T-helper 1 cell (primary cell): ENCODE measurements around the gene IQCH.

Source experiments
- DNase-seq, 5 donors: peaks; one replicate each; pipeline ENCODE4 v3.0.0-alpha.2; 2012 to 2020

The IQCH gene

DNA sequence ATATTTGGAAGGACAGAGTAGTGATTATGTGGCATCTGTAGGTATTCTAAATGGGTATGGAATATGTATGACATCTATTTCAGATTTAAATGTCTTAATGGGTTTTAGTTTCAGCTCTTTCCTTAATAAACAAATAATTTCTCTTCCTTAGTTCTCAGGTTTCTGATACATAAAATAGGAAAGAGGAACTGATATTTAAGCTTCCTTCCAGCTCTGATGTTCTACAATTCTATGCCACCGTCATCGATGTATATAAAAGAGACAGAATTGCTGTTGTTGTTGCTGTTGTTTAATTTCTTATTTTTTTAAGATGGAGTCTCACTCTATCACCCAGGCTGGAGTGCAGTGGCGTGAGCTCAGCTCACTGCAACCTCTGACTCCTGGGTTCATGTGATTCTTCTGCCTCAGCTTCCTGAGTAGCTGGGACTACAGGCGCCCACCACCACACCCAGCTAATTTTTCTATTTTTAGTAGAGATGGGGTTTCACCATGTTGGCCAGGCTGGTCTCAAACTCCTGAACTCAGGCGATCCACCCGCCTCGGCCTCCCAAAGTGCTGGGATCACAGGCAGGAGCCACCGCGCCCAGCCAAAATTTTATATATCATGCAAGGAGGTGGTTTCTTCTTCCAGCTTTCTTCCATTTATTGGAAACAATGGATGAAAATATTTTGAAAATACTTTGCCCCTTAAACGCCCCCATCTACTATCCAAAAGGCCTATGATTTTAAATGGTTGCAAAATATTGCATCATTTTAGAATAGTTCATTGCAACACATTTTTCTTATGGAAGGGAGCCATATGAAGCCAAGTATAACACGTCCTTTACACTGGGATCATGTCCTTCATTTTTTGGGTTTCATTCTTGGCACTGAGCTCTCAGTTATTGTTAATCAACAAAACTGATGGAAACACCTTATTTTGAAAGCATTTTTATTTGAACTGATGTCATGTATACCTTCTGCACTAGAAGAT is 252.5 kb downstream of the IQCH start:
- DNase-seq = no peak

DNA sequence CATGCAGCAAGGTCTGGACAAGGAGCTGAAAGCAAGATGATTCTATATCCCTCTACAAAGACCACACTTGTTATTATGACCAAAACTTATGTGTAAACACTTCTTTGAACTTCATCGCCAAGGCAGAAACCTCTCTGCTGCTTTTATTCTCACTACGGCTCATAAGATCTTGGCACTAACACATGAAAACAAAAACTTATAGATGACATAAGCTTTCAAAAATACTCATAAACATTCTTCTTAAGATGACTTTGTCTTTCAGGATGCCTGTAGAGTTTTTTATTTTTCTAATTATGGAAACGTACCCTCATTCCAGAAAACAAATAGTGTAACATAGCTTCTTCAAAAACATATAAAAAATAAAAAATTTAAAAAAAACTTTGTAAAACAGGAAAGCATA is 253.8 kb downstream of the IQCH start:
- DNase-seq = no peak

DNA sequence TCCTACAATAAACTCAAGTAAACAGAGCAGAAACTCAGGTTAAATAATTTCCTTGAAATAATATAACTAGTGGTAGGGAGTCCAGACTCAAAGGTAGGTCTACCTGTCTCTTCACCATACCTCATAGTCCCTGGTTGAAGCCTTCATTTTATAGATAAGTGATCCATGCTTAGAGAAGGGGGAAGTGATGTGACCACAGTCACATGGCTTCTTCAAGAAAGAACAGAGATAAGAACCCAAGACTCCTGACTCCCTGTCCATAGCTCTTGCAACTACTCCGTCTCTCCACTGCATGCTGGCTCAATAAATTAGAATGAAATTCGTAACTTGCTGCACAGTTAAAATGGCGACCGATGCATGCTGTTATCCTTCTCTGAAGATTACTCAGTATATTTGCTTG is 255.3 kb downstream of the IQCH start:
- no peak for DNase-seq

GRCh38 chr15:67510597-67511190 is 256.1 kb downstream of the IQCH start:
- DNase-seq = no peak

DNA sequence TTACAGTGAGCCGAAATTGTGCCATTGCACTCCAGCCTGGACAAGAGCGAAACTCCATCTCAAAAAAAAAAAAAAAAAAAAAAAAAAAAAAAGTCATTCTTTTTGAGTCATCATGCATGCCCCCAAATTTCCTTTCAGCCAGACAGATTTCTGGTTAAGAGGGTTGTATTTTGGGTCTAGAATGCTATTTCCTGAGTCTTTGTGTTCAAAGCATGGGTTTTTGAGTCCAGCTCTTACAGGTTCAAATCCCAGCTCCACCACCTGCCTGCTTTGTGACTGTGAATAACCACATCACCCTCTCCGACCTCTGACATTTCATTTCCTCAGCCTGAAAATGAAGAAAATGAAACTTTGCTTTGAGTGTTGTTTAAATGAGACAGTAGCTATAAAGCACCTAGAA is 257.0 kb downstream of the IQCH start:
- DNase-seq = peak in 1 of 5 donors; percentile 11

- no peak for DNase-seq
Measured at GRCh38 chr15:67512140-67512539, 257.6 kb downstream of the IQCH start.

DNA sequence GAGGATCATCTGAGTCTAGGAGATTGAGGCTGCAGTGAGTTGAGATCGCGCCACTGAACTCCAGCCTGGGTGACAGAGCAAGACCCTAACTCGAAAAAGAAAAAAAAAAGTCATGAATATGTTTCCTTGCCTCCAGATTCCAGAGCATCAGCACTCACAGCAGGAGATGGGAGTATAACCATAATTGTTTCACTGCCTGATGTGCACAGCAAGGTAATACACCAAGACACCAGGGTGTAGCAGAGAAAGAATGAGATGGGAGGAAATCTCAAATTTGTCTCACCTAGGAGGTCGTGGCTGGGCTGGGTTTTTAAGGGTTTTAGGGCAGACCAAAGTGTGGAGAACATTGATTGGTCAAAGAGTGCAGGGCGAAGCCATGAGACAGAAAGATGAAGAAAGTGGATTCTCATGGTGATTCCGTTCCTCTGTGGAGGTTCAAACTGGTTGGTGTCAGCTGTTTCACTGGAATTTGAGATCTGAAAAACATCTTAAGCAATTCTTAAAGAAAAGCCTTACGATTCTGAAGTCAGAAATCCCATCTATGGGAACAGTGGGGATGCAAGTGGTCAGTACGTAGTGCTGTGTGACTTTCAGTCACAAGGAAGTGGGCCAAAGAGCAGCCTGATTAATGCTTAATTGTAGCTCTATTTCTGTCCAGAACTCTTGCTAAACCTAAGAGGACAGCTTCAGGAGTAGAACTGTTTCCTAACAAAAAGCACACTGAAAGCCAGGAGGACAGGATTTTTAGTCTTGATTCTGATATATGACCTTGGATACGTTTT is 258.5 kb downstream of the IQCH start:
- DNase-seq = no peak

GRCh38 chr15:67515090-67515489 is 260.5 kb downstream of the IQCH start:
- no peak for DNase-seq

DNA sequence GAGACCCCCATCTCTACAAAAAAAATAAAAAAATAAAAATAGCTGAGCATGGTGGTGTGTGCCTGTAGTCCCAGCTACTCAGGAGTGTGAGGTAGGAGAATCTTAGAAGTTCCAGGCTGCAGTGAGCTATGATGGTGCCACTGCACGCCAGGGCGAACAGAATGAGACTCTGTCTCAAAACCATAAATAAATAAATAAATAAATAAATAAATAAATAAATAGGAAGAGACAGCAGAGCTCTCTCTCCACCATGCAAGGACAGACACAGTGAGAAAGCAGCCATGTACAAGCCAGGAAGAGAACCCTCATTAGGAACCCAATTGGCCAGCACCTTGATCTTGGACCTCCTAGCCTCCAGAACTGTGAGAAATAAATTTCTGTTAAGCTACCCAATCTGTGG is 261.0 kb downstream of the IQCH start:
- no peak for DNase-seq

- no peak for DNase-seq
Measured at GRCh38 chr15:67520321-67521028, 265.9 kb downstream of the IQCH start.

GRCh38 chr15:67521029-67521782 is 266.6 kb downstream of the IQCH start, which contains the start of gene C15orf61:
Gene C15orf61 (plus strand): TSS chr15:67521131. CDS start chr15:67521249, 118 bp downstream.
- peak; percentile 71 to 85 (median 77) for DNase-seq

DNA sequence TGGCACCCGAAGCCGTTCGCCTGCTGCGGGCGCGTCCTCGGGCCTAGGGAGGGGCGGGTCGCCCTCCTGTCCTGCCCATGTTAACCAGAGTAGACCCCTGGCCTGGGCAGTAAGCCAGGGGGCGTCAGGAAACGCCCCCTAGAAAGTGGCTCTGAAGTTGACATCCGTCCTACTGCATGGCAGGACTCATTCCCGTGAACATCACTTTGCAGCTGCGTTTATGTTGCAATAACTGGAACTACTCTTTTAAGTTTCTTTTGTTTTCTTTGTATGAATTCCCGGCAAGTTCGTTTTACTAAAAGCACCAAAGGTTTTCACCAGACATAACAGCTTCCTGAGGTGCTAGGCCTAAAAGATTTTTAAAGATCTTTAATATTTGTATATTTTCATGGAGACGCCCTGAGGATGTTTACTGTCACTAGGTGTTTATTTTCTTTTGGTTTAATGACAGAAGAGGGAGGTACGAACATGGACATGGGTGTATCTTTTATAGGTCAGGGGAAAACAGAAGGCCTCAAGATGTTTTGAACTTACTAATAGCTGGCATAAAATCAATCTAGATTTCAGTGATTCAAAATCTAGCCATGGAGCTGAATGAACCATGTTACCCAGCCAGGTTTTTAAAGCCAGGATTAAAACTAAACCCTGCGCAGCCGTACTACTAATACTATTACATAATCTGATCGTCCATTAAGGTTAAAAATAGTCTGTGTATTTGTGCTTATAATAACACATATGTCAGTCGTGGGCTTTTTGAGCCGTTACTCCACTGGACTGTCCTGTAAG is 267.4 kb downstream of the IQCH start:
- DNase-seq = no peak

- no peak for DNase-seq
Measured at GRCh38 chr15:67523330-67523729, 268.7 kb downstream of the IQCH start.

DNA sequence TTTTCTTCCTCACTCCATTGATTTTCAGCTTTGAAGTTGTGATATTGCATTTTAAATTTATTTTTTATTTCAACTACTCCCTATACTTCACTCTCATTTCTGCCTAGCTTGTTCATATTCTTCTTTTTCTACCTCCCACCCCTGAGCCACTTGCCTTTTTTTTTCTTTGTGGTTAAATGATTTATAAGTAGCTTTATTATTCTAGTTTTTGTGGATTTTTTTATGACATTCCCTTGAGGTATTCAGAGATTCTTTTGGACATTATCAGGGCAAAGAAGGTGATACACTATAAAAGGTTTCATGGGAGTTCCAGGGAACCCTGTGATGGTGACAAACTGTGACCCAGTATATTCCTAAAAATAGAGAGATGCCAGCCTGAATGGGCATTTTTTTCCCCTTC is 269.6 kb downstream of the IQCH start:
- no peak for DNase-seq

- no peak for DNase-seq
Measured at GRCh38 chr15:67528513-67528912, 273.9 kb downstream of the IQCH start.

GRCh38 chr15:67531379-67531914 is 276.9 kb downstream of the IQCH start:
- no peak for DNase-seq

GRCh38 chr15:67533873-67534272 is 279.3 kb downstream of the IQCH start:
- DNase-seq = no peak

DNA sequence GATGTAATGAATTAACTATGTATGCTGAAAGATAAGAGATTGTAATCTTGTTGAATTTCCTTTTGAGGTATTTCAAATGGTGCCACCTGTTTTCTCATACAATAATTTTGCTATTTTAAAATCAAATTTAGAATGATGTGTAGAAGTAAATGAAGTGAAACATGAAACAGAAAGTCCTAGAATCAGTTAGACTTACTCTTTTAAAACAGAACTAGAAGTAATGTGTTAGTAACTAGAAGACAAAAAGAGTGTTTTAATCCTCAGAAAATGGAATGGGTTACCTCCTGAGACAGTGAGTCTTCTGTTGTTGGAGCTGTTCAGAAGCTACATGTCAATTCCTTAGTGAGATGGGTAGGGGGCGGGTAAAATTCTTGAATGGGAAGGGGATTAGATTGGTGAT is 279.8 kb downstream of the IQCH start:
- DNase-seq = no peak

DNA sequence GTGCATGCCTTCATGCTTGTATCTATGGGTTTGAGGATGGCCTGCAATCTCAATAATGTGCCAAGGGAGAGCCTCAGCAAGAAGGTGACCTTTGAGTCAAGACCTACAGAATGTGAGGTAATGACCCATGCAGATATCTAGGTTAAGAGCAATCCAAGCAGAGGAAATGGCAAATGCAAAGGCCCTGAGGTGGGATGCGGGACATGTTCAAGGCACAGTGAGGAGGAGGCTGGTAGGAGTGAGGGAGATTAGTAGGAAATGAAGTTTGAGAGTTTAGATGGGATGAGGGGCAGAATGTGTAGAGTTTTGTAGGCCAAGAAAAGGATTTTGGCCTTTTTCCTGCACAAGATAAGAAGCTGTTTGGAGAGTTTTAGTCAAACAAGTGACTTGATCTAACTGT is 283.2 kb downstream of the IQCH start:
- no peak for DNase-seq
